ENCODE data around the gene FRS3.

DNA sequence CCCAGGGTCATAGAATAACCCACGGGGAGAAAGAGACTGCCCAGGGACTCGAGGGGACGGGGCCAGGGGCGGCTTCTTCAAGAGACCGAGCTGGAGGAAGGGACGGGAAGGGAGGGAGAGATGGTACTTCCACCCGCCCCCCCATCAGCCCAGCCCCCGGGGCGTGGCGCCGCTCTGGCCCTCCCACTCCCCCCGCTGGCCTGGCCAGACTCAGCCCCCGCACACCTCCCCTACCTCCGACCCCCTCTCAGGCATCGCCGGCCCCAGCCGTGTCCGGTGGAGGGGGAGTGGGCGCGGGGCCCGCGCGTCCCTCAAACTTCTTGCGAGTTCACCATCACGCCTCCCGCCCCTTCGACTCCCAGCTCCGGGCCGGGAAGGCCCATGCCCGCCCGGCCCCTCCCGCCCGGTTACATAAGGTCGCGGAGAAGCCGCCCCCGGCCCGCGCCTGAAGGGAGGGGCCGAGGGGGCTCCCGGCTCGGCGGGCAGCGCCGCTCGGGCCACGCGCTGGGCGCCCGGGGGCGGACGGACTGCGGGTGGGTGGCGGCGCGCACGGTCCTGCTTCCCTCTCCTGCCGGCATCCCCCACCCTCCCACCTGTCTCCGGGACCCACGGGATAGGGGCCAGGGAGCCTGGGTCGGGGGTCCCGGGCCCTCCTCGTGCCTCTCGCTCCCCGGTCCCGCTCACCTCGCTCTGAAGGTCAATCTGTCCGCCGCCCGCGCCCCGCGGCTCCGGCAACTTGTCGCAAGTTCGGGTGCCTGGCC is 44.9 kb downstream of the FRS3 start:
- TF ChIP-seq, protein P1, sequence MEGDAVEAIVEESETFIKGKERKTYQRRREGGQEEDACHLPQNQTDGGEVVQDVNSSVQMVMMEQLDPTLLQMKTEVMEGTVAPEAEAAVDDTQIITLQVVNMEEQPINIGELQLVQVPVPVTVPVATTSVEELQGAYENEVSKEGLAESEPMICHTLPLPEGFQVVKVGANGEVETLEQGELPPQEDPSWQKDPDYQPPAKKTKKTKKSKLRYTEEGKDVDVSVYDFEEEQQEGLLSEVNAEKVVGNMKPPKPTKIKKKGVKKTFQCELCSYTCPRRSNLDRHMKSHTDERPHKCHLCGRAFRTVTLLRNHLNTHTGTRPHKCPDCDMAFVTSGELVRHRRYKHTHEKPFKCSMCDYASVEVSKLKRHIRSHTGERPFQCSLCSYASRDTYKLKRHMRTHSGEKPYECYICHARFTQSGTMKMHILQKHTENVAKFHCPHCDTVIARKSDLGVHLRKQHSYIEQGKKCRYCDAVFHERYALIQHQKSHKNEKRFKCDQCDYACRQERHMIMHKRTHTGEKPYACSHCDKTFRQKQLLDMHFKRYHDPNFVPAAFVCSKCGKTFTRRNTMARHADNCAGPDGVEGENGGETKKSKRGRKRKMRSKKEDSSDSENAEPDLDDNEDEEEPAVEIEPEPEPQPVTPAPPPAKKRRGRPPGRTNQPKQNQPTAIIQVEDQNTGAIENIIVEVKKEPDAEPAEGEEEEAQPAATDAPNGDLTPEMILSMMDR (IDR thresholded peaks at IDR 0.05) = no peak
- TF ChIP-seq POLR2A (IDR thresholded peaks at IDR 0.05) (peak in 1 of 2 donors; percentile 8), POLR2AphosphoS5 (IDR thresholded peaks at IDR 0.05) (no peak), EP300 (IDR thresholded peaks at IDR 0.05) (no peak)
